Heart left ventricle (tissue), 16 donors: ENCODE results near the gene ARMC8. TPM values are rescaled to one million over a fixed set of nuclear protein-coding genes. Genes with fewer than 3 reads are reported as not detected.

ENCODE experiments used
- ATAC-seq, 4 donors: fragments of 200-7000 bp; cut with Tn5 transposase; one replicate each; pipeline ENCODE4 v1.9.1; 2020 to 2022; ENCODE audit warnings: moderate library complexity in 4 of 4, mild to moderate bottlenecking in 3 of 4, moderate number of reproducible peaks in 1 of 4
- DNase-seq, 5 donors: peaks; one replicate each; pipeline ENCODE4 v3.0.0-alpha.2; 2020
- H3K27ac ChIP-seq, 12 donors: fragments of 200-600 bp; sonication (generic) in 4 of 12; one replicate each; pipeline versions ENCODE4 v1.5.0 to v1.8.0; 2016 to 2022; ENCODE audit warnings: mild to moderate bottlenecking in 2 of 12
- H3K27me3 ChIP-seq, 9 donors: fragments of 200-600 bp; sonication (generic) in 2 of 9; one replicate each; pipeline versions ENCODE4 v1.5.1 to v1.8.0; 2016 to 2022; ENCODE audit warnings: mild to moderate bottlenecking in 3 of 9
- H3K36me3 ChIP-seq, 9 donors: fragments of 200-600 bp; sonication (generic) in 2 of 9; one replicate each; pipeline versions ENCODE4 v1.5.0 to v1.8.0; 2018 to 2022; ENCODE audit warnings: mild to moderate bottlenecking in 2 of 9
- H3K4me1 ChIP-seq, 12 donors: fragments of 200-600 bp; sonication (generic) in 4 of 12; one replicate each; pipeline versions ENCODE4 v1.5.0 to v1.8.0; 2016 to 2022; ENCODE audit warnings: mild to moderate bottlenecking in 3 of 12
- H3K4me3 ChIP-seq, 12 donors: fragments of 200-600 bp; sonication (generic) in 4 of 12; one replicate each; pipeline versions ENCODE4 v1.5.0 to v1.8.0; 2017 to 2022; ENCODE audit warnings: mild to moderate bottlenecking in 9 of 12, moderate library complexity in 4 of 12
- H3K9me3 ChIP-seq, 12 donors: fragments of 200-600 bp; sonication (generic) in 4 of 12; one replicate each; pipeline versions ENCODE4 v1.5.0 to v1.8.0; 2016 to 2022; ENCODE audit warnings: mild to moderate bottlenecking in 1 of 12
- POLR2A ChIP-seq, 2 donors: fragments of 450-650 bp; IDR thresholded peaks; one replicate each; pipeline ENCODE4 v1.6.1; 2017; ENCODE audit warnings: antibody characterized with exemption in 2 of 2, mild to moderate bottlenecking in 2 of 2, moderate library complexity in 2 of 2
- WGBS, 4 donors: extraction: QIAGEN DNeasy Blood & Tissue Kit in 2 of 4; methylation state at CpG; one replicate each; pipeline versions ENCODE4 v1.1.5 to v1.1.7; 2013 to 2018; 5-methylcytosine and 5-hydroxymethylcytosine counted together
- intact Hi-C, 10 donors: fragments of 100-400 bp; cut with DNase I; formaldehyde crosslinking; loops; one replicate each; pipeline versions ENCODE4 v1.11.1 to v1.14.2; 2022
- polyA plus RNA-seq, 2 donors: library from polyadenylated mRNA; stranded (reverse); fragments of 200-250 nt; gene quantifications; one replicate each; pipeline ENCODE4 v1.2.3, GENCODE V29; 2013
- total RNA-seq, 9 donors: library from RNA; depleted of rRNA in 2 of 9; stranded (reverse); fragments of >200 nt in 2 of 9; fragmentation: NEBNext Ultra II Directional in 3 of 9; extraction: Animal tissue kit (Norgen Biotek cat#: 25700) in 3 of 9; gene quantifications; one replicate each; pipeline versions ENCODE4 v1.1.0 to v1.2.4, GENCODE V29; 2016 to 2023
- TF ChIP-seq, protein P1 (sequence below), 12 donors: fragments of 200-600 bp; sonication (generic) in 4 of 12; IDR thresholded peaks; one replicate each; pipeline versions ENCODE4 v1.5.0 to v1.8.0; 2018 to 2022; ENCODE audit warnings: antibody characterized with exemption in 12 of 12, mild to moderate bottlenecking in 5 of 12
- donor health status: ischemic (EF 13 %, LVEDD 7.1; RV severe dilation, severe dysfunction).
- donor health status: healthy with polysubstance abuse.
- donor health status: DM: no; HTN: yes; CAD: no.
- donor health status: DM: no; HTN: no; CAD: no.
- donor health status: ischemic (EF 25% LVEDD 6.9; RV normal size, moderate dysfunction).
- donor health status: ischemic (EF 25% LVEDD 5.7; RV mildly dilated, moderate dysfunction).
- donor health status: healthy.
- donor health status: DM: yes; HTN: yes; CAD: no.
- donor health status: ischemic (EF 35%, LVEDD 5.7; RV mildly dilated, moderate dysfunction).
- donor health status: nonischemic (EF 11% LVEDD 7.7; RV severe dilation, severe dysfunction).
- donor health status: DM: yes; HTN: yes; CAD: no.
- donor health status: PGD.
- donor health status: ischemic (EF 29% LVEDD 5.4; RV normal size, mild dysfunction).
- donor health status: nonischemic (EF 23%, LVEDD 6.1; RV moderate dilation, normal function).

The ARMC8 gene
- total and polyA plus RNA-seq, 11 donors: 10.1 to 42.9 (median 33.3) TPM

- intact Hi-C loops: loop anchor here in 5 of 10 donors (5.0 to 10.0 kb wide), 4 partner anchors 78 to 576 kb away; partner anchors contain the start of gene CEP70 (in 3 of the 5)
- WGBS, 4 donors: 84 to 90% (median 90%) methylated on average over 3 to 5 of the region's 5 CpGs
- no peak for DNase-seq
Measured at GRCh38 chr3:138338811-138339210, 151.7 kb downstream of the ARMC8 start.

DNA sequence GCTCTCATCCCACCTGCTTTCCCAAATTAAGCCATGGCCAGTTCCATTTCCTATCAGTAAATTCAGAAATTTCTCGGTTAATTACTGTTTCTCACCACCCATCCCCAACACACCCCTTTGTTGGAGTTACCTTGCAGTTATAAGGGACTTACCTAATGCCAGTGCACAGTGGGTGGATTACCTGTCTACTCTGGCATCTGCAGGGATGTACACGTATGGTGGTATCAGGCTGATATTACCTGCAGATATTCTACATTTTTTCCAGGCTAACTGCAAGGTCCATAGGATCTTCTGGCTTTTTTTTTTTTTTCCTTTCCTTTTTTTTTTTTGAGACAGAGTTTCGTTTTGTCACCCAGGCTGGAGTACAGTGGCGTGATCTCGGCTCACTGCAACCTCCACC is 153.4 kb downstream of the ARMC8 start:
- Histone ChIP-seq H3K4me1 (peaks cover 0 to 12% (median 0%) of the 10 kb centered on the region in 12 donors), H3K27ac (no peak overlapping the region), H3K27me3 (no peaks in the 10 kb centered on the region), H3K36me3 (no peaks in the 10 kb centered on the region), H3K9me3 (no peaks in the 10 kb centered on the region), H3K4me3 (no peak overlapping the region)
- intact Hi-C loops: loop anchor here in 1 of 10 donors (10.0 kb wide), 1 partner anchor 254 kb away; the partner anchor contains the start of gene CEP70
- no peak for ATAC-seq
- TF ChIP-seq, protein P1, sequence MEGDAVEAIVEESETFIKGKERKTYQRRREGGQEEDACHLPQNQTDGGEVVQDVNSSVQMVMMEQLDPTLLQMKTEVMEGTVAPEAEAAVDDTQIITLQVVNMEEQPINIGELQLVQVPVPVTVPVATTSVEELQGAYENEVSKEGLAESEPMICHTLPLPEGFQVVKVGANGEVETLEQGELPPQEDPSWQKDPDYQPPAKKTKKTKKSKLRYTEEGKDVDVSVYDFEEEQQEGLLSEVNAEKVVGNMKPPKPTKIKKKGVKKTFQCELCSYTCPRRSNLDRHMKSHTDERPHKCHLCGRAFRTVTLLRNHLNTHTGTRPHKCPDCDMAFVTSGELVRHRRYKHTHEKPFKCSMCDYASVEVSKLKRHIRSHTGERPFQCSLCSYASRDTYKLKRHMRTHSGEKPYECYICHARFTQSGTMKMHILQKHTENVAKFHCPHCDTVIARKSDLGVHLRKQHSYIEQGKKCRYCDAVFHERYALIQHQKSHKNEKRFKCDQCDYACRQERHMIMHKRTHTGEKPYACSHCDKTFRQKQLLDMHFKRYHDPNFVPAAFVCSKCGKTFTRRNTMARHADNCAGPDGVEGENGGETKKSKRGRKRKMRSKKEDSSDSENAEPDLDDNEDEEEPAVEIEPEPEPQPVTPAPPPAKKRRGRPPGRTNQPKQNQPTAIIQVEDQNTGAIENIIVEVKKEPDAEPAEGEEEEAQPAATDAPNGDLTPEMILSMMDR (IDR thresholded peaks at IDR 0.05): no peak
- TF ChIP-seq POLR2A (IDR thresholded peaks at IDR 0.05): no peak
- DNase-seq: no peak
- WGBS, 4 donors: 82 to 97% (median 96%) methylated on average over 5 of the region's 5 CpGs

More at GRCh38 chr3:138338811-138339210, 151.7 kb downstream of the ARMC8 start:
- Histone ChIP-seq H3K9me3 (no peaks in the 10 kb centered on the region), H3K27me3 (no peaks in the 10 kb centered on the region), H3K27ac (no peak overlapping the region), H3K4me3 (no peak overlapping the region), H3K36me3 (no peaks in the 10 kb centered on the region), H3K4me1 (peaks cover 0 to 12% (median 0%) of the 10 kb centered on the region in 12 donors)
- ATAC-seq: peak; percentile 31 to 39 (median 36)
- no peak for TF ChIP-seq POLR2A (IDR thresholded peaks at IDR 0.05)
- TF ChIP-seq, protein P1 (IDR thresholded peaks at IDR 0.05): no peak

DNA sequence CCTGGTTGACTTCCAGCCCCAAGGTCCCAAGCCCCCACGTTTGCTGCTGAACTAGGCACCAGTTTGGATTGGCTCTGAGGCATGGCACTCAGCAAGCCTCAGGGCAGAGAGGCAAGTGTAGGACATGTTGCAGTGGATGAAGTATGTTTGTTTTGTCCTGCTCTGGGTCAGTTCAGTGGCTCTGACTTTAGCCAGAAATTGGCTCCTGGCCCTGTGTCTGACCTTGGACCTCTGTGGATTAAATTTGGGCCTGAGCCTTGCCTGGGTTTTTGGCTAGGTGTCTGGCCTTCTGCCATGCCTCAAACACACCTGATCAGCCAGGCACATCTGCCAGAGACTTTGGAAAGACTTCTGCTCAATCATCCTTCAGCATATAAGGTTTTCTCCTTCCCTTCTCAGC is 157.7 kb downstream of the ARMC8 start:
- Histone ChIP-seq H3K4me3 (no peak overlapping the region), H3K27ac (no peak overlapping the region), H3K27me3 (peaks cover 0 to 3% (median 0%) of the 10 kb centered on the region in 9 donors), H3K9me3 (no peaks in the 10 kb centered on the region), H3K4me1 (peaks cover 0 to 13% (median 9%) of the 10 kb centered on the region in 12 donors), H3K36me3 (no peaks in the 10 kb centered on the region)
- ATAC-seq (no peak), DNase-seq (no peak)
- TF ChIP-seq POLR2A (IDR thresholded peaks at IDR 0.05): no peak
- TF ChIP-seq, protein P1 (IDR thresholded peaks at IDR 0.05): no peak
- intact Hi-C loops: loop anchor here in 3 of 10 donors (5.0 to 10.0 kb wide), 3 partner anchors 38 to 250 kb away; partner anchors contain the start of gene CEP70 (in 1 of the 3)
- WGBS, 4 donors: 56 to 79% (median 67%) methylated on average over 1 of the region's 1 CpG; no CpG with 5 or more reads in 1 of the 4 donors

Other genes starting within 250 kb of the ARMC8 start
- not detected for gene CLDN18, start 177.1 kb upstream of the ARMC8 start, total RNA-seq
- under 1 TPM in 1 of 2 donors, not detected in 1; 0.01 TPM for gene CLDN18, start 177.1 kb upstream of the ARMC8 start, polyA plus RNA-seq
- 1 to 10 TPM; 1.6 to 7.6 (median 4.0) TPM for gene DZIP1L, start 71.7 kb upstream of the ARMC8 start, total RNA-seq
- gene DZIP1L, start 71.7 kb upstream of the ARMC8 start, polyA plus RNA-seq: 1 to 10 TPM; 3.1 TPM
- not detected for gene A4GNT, start 54.9 kb upstream of the ARMC8 start, total RNA-seq
- gene A4GNT, start 54.9 kb upstream of the ARMC8 start, polyA plus RNA-seq: not detected
- gene DBR1, start 12.4 kb upstream of the ARMC8 start, total RNA-seq: 10 to 100 TPM in 1 of 9 donors, 1 to 10 TPM in 8; 6.2 to 11.0 (median 7.9) TPM
- 1 to 10 TPM; 3.2 to 8.1 TPM for gene DBR1, start 12.4 kb upstream of the ARMC8 start, polyA plus RNA-seq
- gene NME9, start 142.6 kb downstream of the ARMC8 start, total RNA-seq: not detected
- not detected for gene NME9, start 142.6 kb downstream of the ARMC8 start, polyA plus RNA-seq
- gene MRAS, start 161.3 kb downstream of the ARMC8 start, total RNA-seq: 100 to 1,000 TPM; 227 to 413 (median 254) TPM
- gene MRAS, start 161.3 kb downstream of the ARMC8 start, polyA plus RNA-seq: 100 to 1,000 TPM; 112 to 245 TPM
- gene ESYT3, start 247.3 kb downstream of the ARMC8 start, total RNA-seq: 1 to 10 TPM in 6 of 9 donors, under 1 TPM in 3; 0.87 to 2.7 (median 1.7) TPM
- gene ESYT3, start 247.3 kb downstream of the ARMC8 start, polyA plus RNA-seq: 1 to 10 TPM in 1 of 2 donors, under 1 TPM in 1; 0.42 to 1.0 TPM